Chondrocyte (in vitro differentiated cells): ENCODE data around the gene F11. TPM values are rescaled to one million over a fixed set of nuclear protein-coding genes. Genes with fewer than 3 reads are reported as not detected.

ENCODE experiments used
- DNase-seq: peaks from one replicate; pipeline ENCODE4 v3.0.0; 2021; ENCODE audit warnings: mixed read lengths, low spot score
- H3K27ac Mint-ChIP-seq: one replicate; pipeline ENCODE4 v1.8.0; 2021; ENCODE audit warnings: mild to moderate bottlenecking, moderate library complexity, mixed read lengths; ENCODE audit not compliant: unreplicated experiment
- H3K27me3 Mint-ChIP-seq: 2 replicates; pipeline ENCODE4 v1.8.0; 2021; ENCODE audit warnings: low read depth, mixed read lengths
- H3K36me3 Mint-ChIP-seq: 2 replicates; pipeline ENCODE4 v1.8.0; 2021; ENCODE audit warnings: low read depth, mixed read lengths
- H3K4me1 Mint-ChIP-seq: 2 replicates; pipeline ENCODE4 v1.8.0; 2021; ENCODE audit warnings: low read depth, mild to moderate bottlenecking, mixed read lengths
- H3K4me3 Mint-ChIP-seq: one replicate; pipeline ENCODE4 v1.8.0; 2021; ENCODE audit warnings: mild to moderate bottlenecking, moderate library complexity, mixed read lengths; ENCODE audit not compliant: unreplicated experiment
- H3K9me3 Mint-ChIP-seq: 2 replicates; pipeline ENCODE4 v1.8.0; 2021; ENCODE audit warnings: low read depth, mixed read lengths
- CTCF ChIP-seq: fragments of 200-600 bp; sonication (generic); IDR thresholded peaks from 2 replicates; pipeline ENCODE4 v1.5.0; 2021; ENCODE audit warnings: antibody characterized with exemption, mild to moderate bottlenecking, moderate library complexity
- total RNA-seq: library from RNA; stranded (reverse); gene quantifications from 3 replicates; pipeline ENCODE4 v1.2.1, GENCODE V29; 2021

The F11 gene
- total RNA-seq, 1 donor from 2014 or later, result not detected

GRCh38 chr4:186329372-186329771 lies 63.4 kb downstream of the F11 start:
- no peaks in the 10 kb centered on the region for H3K4me1 Mint-ChIP-seq
- no peak overlapping the region for H3K27ac Mint-ChIP-seq
- DNase-seq, result no peak
- no peak overlapping the region for H3K4me3 Mint-ChIP-seq
- H3K27me3 Mint-ChIP-seq, result peaks cover 19% of the 10 kb centered on the region
- H3K9me3 Mint-ChIP-seq, result peaks cover 30% of the 10 kb centered on the region
- TF ChIP-seq CTCF, result no peak
- peaks cover 4% of the 10 kb centered on the region for H3K36me3 Mint-ChIP-seq

- no peak for TF ChIP-seq CTCF
Measured at GRCh38 chr4:186330368-186330767, 64.4 kb downstream of the F11 start.

GRCh38 chr4:186335793-186336192 lies 69.8 kb downstream of the F11 start:
- Mint-ChIP-seq H3K27ac (no peak overlapping the region), H3K4me1 (no peaks in the 10 kb centered on the region), H3K36me3 (peaks cover 4% of the 10 kb centered on the region), H3K9me3 (peaks cover 27% of the 10 kb centered on the region), H3K27me3 (peaks cover 9% of the 10 kb centered on the region), H3K4me3 (no peak overlapping the region)
- DNase-seq, result no peak
- TF ChIP-seq CTCF, result no peak

More at GRCh38 chr4:186330368-186330767, 64.4 kb downstream of the F11 start:
- Mint-ChIP-seq H3K36me3 (peaks cover 4% of the 10 kb centered on the region), H3K9me3 (peaks cover 33% of the 10 kb centered on the region), H3K27ac (no peak overlapping the region), H3K4me3 (no peak overlapping the region), H3K27me3 (peaks cover 19% of the 10 kb centered on the region), H3K4me1 (no peaks in the 10 kb centered on the region)
- no peak for DNase-seq

Other genes starting within 250 kb of the F11 start
- 3.2 to 7.9 TPM (median 3.4 TPM) in 3 replicates for gene TLR3, start 197.0 kb upstream of the F11 start, total RNA-seq
- 5.4 to 7.1 TPM (median 5.8 TPM) in 3 replicates for gene FAM149A, start 161.5 kb upstream of the F11 start, total RNA-seq
- 13.3 to 13.4 TPM (median 13.4 TPM) in 3 replicates for gene CYP4V2, start 74.6 kb upstream of the F11 start, total RNA-seq
- gene KLKB1, start 38.7 kb upstream of the F11 start, total RNA-seq, result 0.17 to 0.63 TPM in 2 of 3 replicates, not detected in the other